Esophagus squamous epithelium (tissue), 5 donors: ENCODE results near the gene KCNAB2. TPM values are rescaled to one million over a fixed set of nuclear protein-coding genes. Genes with fewer than 3 reads are reported as not detected.
"Not testable (repeated sequence)": the region's sequence is repeated elsewhere in the genome, so short reads cannot be mapped to it uniquely, and the experiment has no call there.

Experiments used
- DNase-seq: peaks from one replicate; lab custom pipeline; 2025; lab: John Stamatoyannopoulos, UW
- H3K27ac ChIP-seq, 4 donors: fragments of 200-600 bp; sonication (generic); one replicate each; pipeline ENCODE4 v1.5.1; 2016 to 2019; ENCODE audit warnings: mild to moderate bottlenecking in 1 of 4
- H3K27me3 ChIP-seq, 4 donors: fragments of 200-600 bp; sonication (generic); 1 replicate in 3 of 4; 2 replicates in 1 of 4; pipeline versions ENCODE4 v1.5.1 to v1.6.0; 2017 to 2021; ENCODE audit warnings: antibody characterized with exemption in 1 of 4
- H3K36me3 ChIP-seq, 3 donors: fragments of 200-600 bp; sonication (generic); one replicate each; pipeline ENCODE4 v1.5.1; 2016 to 2019
- H3K4me1 ChIP-seq, 3 donors: fragments of 200-600 bp; sonication (generic); one replicate each; pipeline ENCODE4 v1.5.1; 2017 to 2019
- H3K4me3 ChIP-seq, 4 donors: fragments of 200-600 bp; sonication (generic); 1 replicate in 3 of 4; 2 replicates in 1 of 4; pipeline ENCODE4 v1.5.1; 2016 to 2019; ENCODE audit warnings: mild to moderate bottlenecking in 2 of 4, moderate library complexity in 1 of 4
- H3K9me3 ChIP-seq, 3 donors: fragments of 200-600 bp; sonication (generic); one replicate each; pipeline ENCODE4 v1.5.1; 2016 to 2019
- POLR2A ChIP-seq, 4 donors: fragments of 450-650 bp; IDR thresholded peaks; one replicate each; pipeline ENCODE4 v1.6.1; 2017; ENCODE audit warnings: antibody characterized with exemption in 4 of 4, mild to moderate bottlenecking in 4 of 4, moderate library complexity in 3 of 4
- WGBS, 2 donors: methylation state at CpG; one replicate each; pipeline ENCODE4 v1.1.5; 2018; 5-methylcytosine and 5-hydroxymethylcytosine counted together
- intact Hi-C: fragments of 100-400 bp; cut with DNase I; formaldehyde crosslinking; loops from one replicate; pipeline ENCODE4 v1.15.0; 2022
- total RNA-seq, 4 donors: library from RNA; depleted of rRNA; stranded (reverse); fragments of >200 nt; gene quantifications; one replicate each; pipeline ENCODE4 v1.1.0, GENCODE V29; 2016
- TF ChIP-seq, protein P1 (sequence below), 6 experiments: fragments of 450-650 bp in 4 of 6; fragments of 200-600 bp in 2 of 6; sonication (generic) in 2 of 6; IDR thresholded peaks; one replicate each; pipeline ENCODE4 v1.5.1; 2016 to 2019; ENCODE audit warnings: antibody characterized with exemption in 6 of 6, mild to moderate bottlenecking in 4 of 6, moderate library complexity in 4 of 6
- donor health status: DM: yes; HTN: yes; CAD: no.

The KCNAB2 gene
- total RNA-seq, 4 donors from 2014 or later = 1.8 to 9.3 (median 3.9) TPM

DNA sequence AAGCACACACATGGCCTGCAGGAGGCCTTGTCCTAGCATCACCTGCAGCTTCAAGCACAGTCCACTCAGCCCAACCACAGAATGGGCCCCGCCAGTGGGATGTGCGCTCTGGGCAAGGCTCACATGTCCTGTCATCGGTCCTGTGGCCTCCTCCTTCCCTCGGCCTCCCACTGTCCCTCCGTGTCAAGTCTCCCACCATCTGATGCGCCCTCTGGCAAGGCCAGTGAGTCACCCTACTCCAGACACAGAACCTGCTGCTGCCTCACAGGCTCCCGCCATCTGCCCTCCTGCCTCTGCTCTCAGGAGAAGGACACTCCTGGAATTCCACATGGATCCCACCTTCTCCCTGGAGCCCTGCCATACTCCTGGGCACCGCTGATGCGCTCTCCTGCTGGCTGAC lies 14.2 kb downstream of the KCNAB2 start:
- intact Hi-C loops = loop anchor here (10.0 kb wide), 1 partner anchor 285 kb away; no protein-coding TSS in a partner anchor
- Histone ChIP-seq H3K9me3 (no peaks in the 10 kb centered on the region), H3K4me3 (no peak overlapping the region), H3K4me1 (peaks cover 10 to 23% (median 14%) of the 10 kb centered on the region in 3 donors), H3K36me3 (no peaks in the 10 kb centered on the region), H3K27ac (no peak overlapping the region), H3K27me3 (peaks cover 0 to 10% (median 0%) of the 10 kb centered on the region in 4 donors)
- WGBS, 2 donors = 87 to 94% methylated on average over 9 of the region's 9 CpGs
- no peak for DNase-seq
- TF ChIP-seq, protein P1, sequence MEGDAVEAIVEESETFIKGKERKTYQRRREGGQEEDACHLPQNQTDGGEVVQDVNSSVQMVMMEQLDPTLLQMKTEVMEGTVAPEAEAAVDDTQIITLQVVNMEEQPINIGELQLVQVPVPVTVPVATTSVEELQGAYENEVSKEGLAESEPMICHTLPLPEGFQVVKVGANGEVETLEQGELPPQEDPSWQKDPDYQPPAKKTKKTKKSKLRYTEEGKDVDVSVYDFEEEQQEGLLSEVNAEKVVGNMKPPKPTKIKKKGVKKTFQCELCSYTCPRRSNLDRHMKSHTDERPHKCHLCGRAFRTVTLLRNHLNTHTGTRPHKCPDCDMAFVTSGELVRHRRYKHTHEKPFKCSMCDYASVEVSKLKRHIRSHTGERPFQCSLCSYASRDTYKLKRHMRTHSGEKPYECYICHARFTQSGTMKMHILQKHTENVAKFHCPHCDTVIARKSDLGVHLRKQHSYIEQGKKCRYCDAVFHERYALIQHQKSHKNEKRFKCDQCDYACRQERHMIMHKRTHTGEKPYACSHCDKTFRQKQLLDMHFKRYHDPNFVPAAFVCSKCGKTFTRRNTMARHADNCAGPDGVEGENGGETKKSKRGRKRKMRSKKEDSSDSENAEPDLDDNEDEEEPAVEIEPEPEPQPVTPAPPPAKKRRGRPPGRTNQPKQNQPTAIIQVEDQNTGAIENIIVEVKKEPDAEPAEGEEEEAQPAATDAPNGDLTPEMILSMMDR (IDR thresholded peaks at IDR 0.05) = no peak
- no peak for TF ChIP-seq POLR2A (IDR thresholded peaks at IDR 0.05)

DNA sequence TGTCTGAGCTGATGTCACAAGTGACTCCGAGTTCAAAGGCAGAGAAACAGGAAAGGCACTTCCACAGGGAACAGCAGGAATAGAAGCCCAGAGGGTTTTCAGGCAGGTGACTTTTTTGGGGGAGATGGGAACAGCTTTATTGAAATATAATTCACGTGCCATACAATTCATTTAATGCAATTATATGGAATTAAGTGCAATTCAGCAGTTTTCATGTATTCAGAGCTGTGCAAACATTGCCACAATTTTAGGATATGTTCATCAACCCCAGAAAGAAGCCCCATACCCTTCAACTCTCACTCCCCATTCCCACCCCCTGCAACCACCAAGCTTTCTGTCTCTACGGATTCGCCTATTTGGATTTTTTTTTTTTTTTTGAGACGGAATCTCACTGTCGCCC lies 17.0 kb downstream of the KCNAB2 start:
- TF ChIP-seq, protein P1 (IDR thresholded peaks at IDR 0.05) = no peak
- TF ChIP-seq POLR2A (IDR thresholded peaks at IDR 0.05) = no peak
- WGBS, 2 donors = 88 to 91% methylated on average over 6 of the region's 6 CpGs
- Histone ChIP-seq H3K36me3 (no peaks in the 10 kb centered on the region), H3K27me3 (peaks cover 0 to 4% (median 0%) of the 10 kb centered on the region in 4 donors), H3K9me3 (no peaks in the 10 kb centered on the region), H3K4me3 (no peak overlapping the region), H3K4me1 (peaks cover 10 to 18% (median 14%) of the 10 kb centered on the region in 3 donors), H3K27ac (no peak overlapping the region)
- no peak for DNase-seq
- intact Hi-C loops = no loop called here

DNA sequence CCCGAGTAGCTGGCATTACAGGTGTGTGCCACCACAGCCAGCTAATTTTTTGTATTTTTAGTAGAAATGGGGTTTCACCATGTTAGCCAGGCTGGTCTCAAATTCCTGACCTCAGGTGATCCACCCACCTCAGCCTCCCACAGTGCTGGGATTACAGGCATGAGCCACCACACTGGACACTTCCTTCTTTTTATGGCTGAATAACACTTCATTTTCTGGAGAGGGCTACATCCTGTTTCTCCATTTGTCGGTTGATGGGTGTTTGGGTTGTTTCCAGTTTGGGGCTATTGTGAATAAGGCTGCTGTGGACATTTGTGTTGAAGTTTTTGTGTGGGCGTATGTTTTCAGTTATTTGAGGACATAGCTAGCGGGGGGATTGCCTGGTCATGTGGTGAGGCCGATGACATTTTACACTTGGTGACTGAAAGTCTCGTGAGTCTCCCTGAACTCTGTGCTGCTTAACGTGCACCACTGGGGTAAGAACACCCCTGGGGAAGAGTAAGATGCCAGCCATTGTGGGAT lies 17.9 kb downstream of the KCNAB2 start:
- intact Hi-C loops, H3K4me3 ChIP-seq, DNase-seq, H3K36me3 ChIP-seq, H3K9me3 ChIP-seq, H3K27me3 ChIP-seq, H3K27ac ChIP-seq: not testable (repeated sequence)
- WGBS, 2 donors = 67 to 80% methylated on average over 7 of the region's 7 CpGs
- peaks cover 5 to 13% (median 9%) of the 10 kb centered on the region in 3 donors for H3K4me1 ChIP-seq

DNA sequence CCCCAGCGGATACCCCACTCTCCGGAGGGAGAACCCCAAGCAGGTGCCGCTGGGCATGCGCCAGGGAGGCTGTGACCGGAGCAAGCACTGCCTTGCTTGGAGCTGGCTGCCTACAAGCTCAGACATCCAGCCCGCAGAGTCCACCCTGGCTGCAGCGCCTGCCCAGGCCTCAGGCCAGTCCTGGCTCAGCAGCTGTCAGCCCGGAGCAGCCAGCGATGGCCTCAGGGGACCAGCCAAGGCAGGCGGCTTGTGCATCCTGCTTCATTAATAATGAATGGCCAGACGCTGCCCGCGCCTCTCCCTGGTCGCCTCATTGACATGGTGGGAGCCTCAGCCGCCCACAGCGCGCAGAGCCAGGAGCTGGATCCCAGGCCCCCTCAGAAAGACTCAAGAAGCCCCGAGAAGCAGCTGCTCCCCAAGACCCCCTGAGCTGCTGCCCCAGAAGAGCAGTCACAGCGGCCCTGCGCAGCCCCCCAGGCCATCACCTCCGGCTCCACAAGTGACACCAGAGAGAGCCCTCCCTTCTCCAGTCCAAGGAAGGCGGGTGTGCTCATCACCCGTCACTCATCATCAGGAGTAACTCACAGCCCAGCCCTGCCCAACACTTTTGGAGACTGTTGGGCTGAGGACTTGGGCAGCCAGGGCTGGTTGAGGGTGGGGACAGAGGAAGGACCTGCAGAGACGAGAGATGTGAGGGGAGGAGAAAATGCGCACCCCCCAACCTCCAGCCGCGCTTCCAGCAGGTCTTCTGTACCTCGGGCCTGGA lies 19.6 kb downstream of the KCNAB2 start:
- intact Hi-C loops = no loop called here
- no peaks in the 10 kb centered on the region for H3K9me3 ChIP-seq
- 39 to 80% methylated on average over 3 to 9 of the region's 28 CpGs for WGBS, 2 donors

DNA sequence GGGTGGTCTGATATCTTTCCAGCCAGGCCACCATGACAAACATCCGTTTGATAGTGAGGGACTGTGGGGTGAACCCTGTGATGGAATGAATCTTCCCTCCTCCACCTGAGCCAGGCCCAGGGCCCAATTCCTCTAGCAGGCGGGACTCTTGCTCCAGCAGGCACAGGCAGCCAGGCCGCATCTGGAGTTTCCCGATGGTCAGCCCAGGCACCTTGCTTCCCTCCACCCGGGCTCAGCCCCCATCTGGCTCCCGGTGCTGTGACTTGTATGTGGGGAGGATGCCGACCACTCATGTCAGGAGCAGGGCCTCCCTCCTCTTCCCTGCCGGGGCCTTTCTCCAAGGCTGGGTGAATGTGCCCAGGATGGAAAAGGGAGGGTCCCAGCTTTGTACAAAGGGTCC lies 21.0 kb downstream of the KCNAB2 start:
- H3K27me3 ChIP-seq = no peaks in the 10 kb centered on the region

More for the DNA sequence above, 19.6 kb downstream of the KCNAB2 start:
- Histone ChIP-seq H3K27me3 (no peaks in the 10 kb centered on the region), H3K4me3 (no peak overlapping the region), H3K27ac (no peak overlapping the region), H3K4me1 (no peaks in the 10 kb centered on the region), H3K36me3 (no peaks in the 10 kb centered on the region)
- no peak for TF ChIP-seq POLR2A (IDR thresholded peaks at IDR 0.05)
- TF ChIP-seq, protein P1 (IDR thresholded peaks at IDR 0.05) = no peak
- no peak for DNase-seq

More for the DNA sequence above, 21.0 kb downstream of the KCNAB2 start:
- Histone ChIP-seq H3K36me3 (no peaks in the 10 kb centered on the region), H3K4me1 (no peaks in the 10 kb centered on the region), H3K9me3 (no peaks in the 10 kb centered on the region), H3K27ac (no peak overlapping the region), H3K4me3 (no peak overlapping the region)
- TF ChIP-seq, protein P1 (IDR thresholded peaks at IDR 0.05) = no peak
- TF ChIP-seq POLR2A (IDR thresholded peaks at IDR 0.05) = no peak
- no peak for DNase-seq
- WGBS, 2 donors = 78 to 83% methylated on average over 1 of the region's 8 CpGs
- intact Hi-C loops = no loop called here
